HepG2 (cell line): ENCODE results near the gene C2CD2. TPM values are rescaled to one million over a fixed set of nuclear protein-coding genes. Genes with fewer than 3 reads are reported as not detected.
A peak's percentile ranks its signal among the peaks of the same experiment; 100 is the strongest.

Source experiments
- ATF1 ChIP-seq: IDR thresholded peaks from 2 replicates; pipeline ENCODE4 v1.6.1; 2016; ENCODE audit warnings: mild to moderate bottlenecking, control low read depth
- ATRX ChIP-seq: sonication (generic); formaldehyde crosslinking; IDR thresholded peaks from 2 replicates; pipeline ENCODE4 v1.4.0; 2020; ENCODE audit warnings: missing genetic modification reagents, borderline replicate concordance
- DMAP1 ChIP-seq: IDR thresholded peaks from 2 replicates; pipeline ENCODE4 v1.6.1; 2016
- GABPB1 ChIP-seq: IDR thresholded peaks from 2 replicates; pipeline ENCODE4 v1.6.1; 2016; ENCODE audit warnings: mild to moderate bottlenecking, missing genetic modification reagents, moderate library complexity, missing compliant biosample characterization
- HNRNPL ChIP-seq: fragments of 200-400 bp; formaldehyde crosslinking; IDR thresholded peaks from 2 replicates; pipeline ENCODE4 v1.6.1; 2017; ENCODE audit warnings: mild to moderate bottlenecking, low read depth, low read length
- HOXA5 ChIP-seq: sonication (generic); formaldehyde crosslinking; IDR thresholded peaks from 2 replicates; pipeline ENCODE4 v1.4.0; 2020; ENCODE audit warnings: missing genetic modification reagents
- JUN ChIP-seq: sonication (generic); formaldehyde crosslinking; IDR thresholded peaks from 2 replicates; pipeline ENCODE4 v1.4.0; 2020; ENCODE audit warnings: mild to moderate bottlenecking, missing genetic modification reagents
- NFYB ChIP-seq: sonication (generic); formaldehyde crosslinking; IDR thresholded peaks from 2 replicates; pipeline ENCODE4 v1.4.0; 2020; ENCODE audit warnings: missing genetic modification reagents
- RAD21 ChIP-seq: fragments of 450-650 bp; formaldehyde crosslinking; IDR thresholded peaks from 2 replicates; pipeline ENCODE4 v1.5.0; 2020; ENCODE audit warnings: mild to moderate bottlenecking
- RAD51 ChIP-seq: fragments of 450-650 bp; IDR thresholded peaks from 2 replicates; pipeline ENCODE4 v1.6.1; 2016; ENCODE audit warnings: borderline replicate concordance
- SP1 ChIP-seq, 2 experiments: fragments of 450-650 bp in 1 of 2; sonication (generic) in 1 of 2; formaldehyde crosslinking in 1 of 2; IDR thresholded peaks; 2 replicates each; pipeline versions ENCODE4 v1.4.0 to v1.6.1; 2016 to 2020; ENCODE audit warnings: missing genetic modification reagents in 1 of 2
- SP2 ChIP-seq: sonication (generic); formaldehyde crosslinking; IDR thresholded peaks from 2 replicates; pipeline ENCODE4 v1.5.1; 2020; ENCODE audit warnings: mild to moderate bottlenecking, missing genetic modification reagents
- XBP1 ChIP-seq: sonication (generic); formaldehyde crosslinking; IDR thresholded peaks from 2 replicates; pipeline ENCODE4 v1.5.0; 2020; ENCODE audit warnings: missing genetic modification reagents
- YY1 ChIP-seq: IDR thresholded peaks from 2 replicates; pipeline ENCODE4 v1.6.1; 2011; ENCODE audit warnings: low read length, low read depth, moderate library complexity, mild to moderate bottlenecking; ENCODE audit not compliant: insufficient read depth, insufficient replicate concordance
- ZMYM4 ChIP-seq: sonication (generic); formaldehyde crosslinking; IDR thresholded peaks from 2 replicates; pipeline ENCODE4 v1.8.1; 2023; ENCODE audit warnings: mild to moderate bottlenecking, missing genetic modification reagents
- ZNF10 ChIP-seq: sonication (generic); formaldehyde crosslinking; IDR thresholded peaks from 2 replicates; pipeline ENCODE4 v1.4.0; 2020; ENCODE audit warnings: mild to moderate bottlenecking, low read depth, missing genetic modification reagents, borderline replicate concordance
- ZNF282 ChIP-seq: fragments of 450-650 bp; IDR thresholded peaks from 2 replicates; pipeline ENCODE4 v1.6.1; 2018; ENCODE audit not compliant: partially characterized antibody
- ZNF367 ChIP-seq: sonication (generic); formaldehyde crosslinking; IDR thresholded peaks from 2 replicates; pipeline ENCODE4 v1.4.0; 2020; ENCODE audit warnings: missing genetic modification reagents, borderline replicate concordance
- ZNF530 ChIP-seq: sonication (generic); formaldehyde crosslinking; IDR thresholded peaks from 2 replicates; pipeline ENCODE4 v1.5.0; 2020; ENCODE audit warnings: low read depth, mild to moderate bottlenecking, missing genetic modification reagents
- ZNF607 ChIP-seq: sonication (generic); formaldehyde crosslinking; IDR thresholded peaks from 2 replicates; pipeline ENCODE4 v1.5.1; 2020; ENCODE audit warnings: missing genetic modification reagents, mild to moderate bottlenecking, borderline replicate concordance
- ZNF629 ChIP-seq: sonication (generic); formaldehyde crosslinking; conservative IDR thresholded peaks from 2 replicates; pipeline ENCODE4 v1.5.0; 2020; ENCODE audit warnings: missing genetic modification reagents
- ZNF737 ChIP-seq: sonication (generic); formaldehyde crosslinking; IDR thresholded peaks from 2 replicates; pipeline ENCODE4 v1.5.0; 2020; ENCODE audit warnings: missing genetic modification reagents, mild to moderate bottlenecking, borderline replicate concordance
- ZNF772 ChIP-seq: sonication (generic); formaldehyde crosslinking; IDR thresholded peaks from 2 replicates; pipeline ENCODE4 v1.5.0; 2020; ENCODE audit warnings: mild to moderate bottlenecking, missing genetic modification reagents
- ZNF839 ChIP-seq: sonication (generic); formaldehyde crosslinking; IDR thresholded peaks from 2 replicates; pipeline ENCODE4 v1.4.0; 2020; ENCODE audit warnings: missing genetic modification reagents, mild to moderate bottlenecking, borderline replicate concordance
- polyA plus RNA-seq, 8 experiments: library from polyadenylated mRNA; depleted of rRNA in 3 of 8; stranded (reverse) in 7 of 8; unstranded in 1 of 8; fragments of >200 nt; fragmentation: Illumina TruSeq in 4 of 8; extraction: Trizol in 4 of 8; gene quantifications; 2 replicates each; pipeline versions ENCODE4 v1.2.1 to v1.2.3, GENCODE V29; 2011 to 2016; ENCODE audit warnings: low read depth in 4 of 8, missing spikeins in 1 of 8, mixed read lengths in 1 of 8; ENCODE audit not compliant: insufficient read depth in 1 of 8
- total RNA-seq, 5 experiments: library from RNA; depleted of rRNA; stranded (reverse); fragments of >200 nt; fragmentation: Illumina TruSeq; extraction: Trizol; gene quantifications; 2 replicates each; pipeline ENCODE4 v1.2.3, GENCODE V29; 2016; ENCODE audit warnings: low read depth in 1 of 5
- TF ChIP-seq, protein P1 (sequence below): sonication (generic); formaldehyde crosslinking; IDR thresholded peaks from 2 replicates; pipeline ENCODE4 v1.4.0; 2020; ENCODE audit warnings: missing genetic modification reagents
- TF ChIP-seq, protein P2 (sequence below): sonication (generic); formaldehyde crosslinking; IDR thresholded peaks from 2 replicates; pipeline ENCODE4 v1.4.0; 2020; ENCODE audit warnings: missing genetic modification reagents
- TF ChIP-seq, protein P3 (sequence below): sonication (generic); formaldehyde crosslinking; IDR thresholded peaks from 2 replicates; pipeline ENCODE4 v1.4.0; 2020; ENCODE audit warnings: missing genetic modification reagents

C2CD2 gene
- total and polyA plus RNA-seq, 2 of the 13 experiments (the other 11 are each of a cell fraction or from before 2014, with no cell fraction given): 12.5 to 19.7 TPM

DNA sequence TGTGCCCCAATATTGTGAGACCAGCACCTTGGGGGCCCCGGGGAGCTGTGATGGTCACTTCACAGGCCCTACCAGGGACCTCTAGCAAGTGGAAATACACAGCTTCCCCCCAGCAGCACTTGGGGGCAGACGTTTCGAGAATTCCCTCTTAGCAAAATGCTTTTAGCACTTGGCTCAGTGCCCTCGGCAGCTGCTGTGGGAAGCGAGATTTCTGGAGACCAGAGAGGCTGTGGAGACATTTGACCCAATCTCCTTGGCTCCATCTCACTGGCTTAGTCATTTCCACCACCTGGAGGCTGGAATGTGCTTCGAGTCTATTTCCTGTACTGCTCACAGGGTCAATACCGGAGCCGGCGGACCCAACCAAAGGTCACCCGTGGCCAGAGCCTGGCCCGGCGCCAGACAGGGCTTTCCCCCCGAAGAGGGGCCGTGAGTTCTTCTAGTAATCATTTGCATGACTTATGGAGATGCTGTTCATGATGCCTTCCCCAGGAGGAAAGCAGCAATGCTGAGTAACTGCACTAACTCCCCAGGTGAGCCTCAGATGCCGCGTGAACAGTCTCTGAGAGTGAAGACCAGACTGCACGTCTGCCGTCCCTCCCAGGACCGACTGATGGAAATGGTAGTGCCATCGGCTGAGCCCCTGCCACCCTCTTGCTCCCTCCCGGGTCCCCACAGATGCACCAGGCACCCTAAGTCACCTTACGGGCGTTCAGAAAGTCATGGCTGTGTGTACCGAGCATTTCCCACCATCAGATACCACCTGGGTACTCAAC, 4.4 kb upstream of the C2CD2 start (continued):
- TF ChIP-seq, protein P1, sequence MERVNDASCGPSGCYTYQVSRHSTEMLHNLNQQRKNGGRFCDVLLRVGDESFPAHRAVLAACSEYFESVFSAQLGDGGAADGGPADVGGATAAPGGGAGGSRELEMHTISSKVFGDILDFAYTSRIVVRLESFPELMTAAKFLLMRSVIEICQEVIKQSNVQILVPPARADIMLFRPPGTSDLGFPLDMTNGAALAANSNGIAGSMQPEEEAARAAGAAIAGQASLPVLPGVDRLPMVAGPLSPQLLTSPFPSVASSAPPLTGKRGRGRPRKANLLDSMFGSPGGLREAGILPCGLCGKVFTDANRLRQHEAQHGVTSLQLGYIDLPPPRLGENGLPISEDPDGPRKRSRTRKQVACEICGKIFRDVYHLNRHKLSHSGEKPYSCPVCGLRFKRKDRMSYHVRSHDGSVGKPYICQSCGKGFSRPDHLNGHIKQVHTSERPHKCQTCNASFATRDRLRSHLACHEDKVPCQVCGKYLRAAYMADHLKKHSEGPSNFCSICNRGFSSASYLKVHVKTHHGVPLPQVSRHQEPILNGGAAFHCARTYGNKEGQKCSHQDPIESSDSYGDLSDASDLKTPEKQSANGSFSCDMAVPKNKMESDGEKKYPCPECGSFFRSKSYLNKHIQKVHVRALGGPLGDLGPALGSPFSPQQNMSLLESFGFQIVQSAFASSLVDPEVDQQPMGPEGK (CRISPR knock-in tag): peak; percentile 74
- peak; percentile 60 for TF ChIP-seq GABPB1
- TF ChIP-seq ZNF530 (CRISPR knock-in tag): no peak
- TF ChIP-seq RAD51: no peak
- no peak for TF ChIP-seq ZNF10 (CRISPR knock-in tag)
- no peak for TF ChIP-seq XBP1 (CRISPR knock-in tag)
- no peak for TF ChIP-seq NFYB (CRISPR knock-in tag)
- TF ChIP-seq ZNF629 (CRISPR knock-in tag): no peak
- TF ChIP-seq, protein P2, sequence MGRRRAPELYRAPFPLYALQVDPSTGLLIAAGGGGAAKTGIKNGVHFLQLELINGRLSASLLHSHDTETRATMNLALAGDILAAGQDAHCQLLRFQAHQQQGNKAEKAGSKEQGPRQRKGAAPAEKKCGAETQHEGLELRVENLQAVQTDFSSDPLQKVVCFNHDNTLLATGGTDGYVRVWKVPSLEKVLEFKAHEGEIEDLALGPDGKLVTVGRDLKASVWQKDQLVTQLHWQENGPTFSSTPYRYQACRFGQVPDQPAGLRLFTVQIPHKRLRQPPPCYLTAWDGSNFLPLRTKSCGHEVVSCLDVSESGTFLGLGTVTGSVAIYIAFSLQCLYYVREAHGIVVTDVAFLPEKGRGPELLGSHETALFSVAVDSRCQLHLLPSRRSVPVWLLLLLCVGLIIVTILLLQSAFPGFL: no peak
- peak; percentile 52; the same call in 1 of the 2 replicates for TF ChIP-seq RAD21 (CRISPR knock-in tag)
- TF ChIP-seq HNRNPL: no peak
- TF ChIP-seq JUN (CRISPR knock-in tag): no peak
- TF ChIP-seq ZNF282: no peak
- no peak for TF ChIP-seq ATF1 (CRISPR knock-in tag)
- TF ChIP-seq ZMYM4 (CRISPR knock-in tag): peak; percentile 62
- TF ChIP-seq ZNF737 (CRISPR knock-in tag): no peak
- no peak for TF ChIP-seq ZNF367 (CRISPR knock-in tag)
- TF ChIP-seq YY1: no peak
- no peak for TF ChIP-seq ZNF839 (CRISPR knock-in tag)
- no peak for TF ChIP-seq ATRX (CRISPR knock-in tag)
- TF ChIP-seq ZNF772 (CRISPR knock-in tag): no peak
- TF ChIP-seq SP2 (CRISPR knock-in tag): no peak
- TF ChIP-seq, protein P3, sequence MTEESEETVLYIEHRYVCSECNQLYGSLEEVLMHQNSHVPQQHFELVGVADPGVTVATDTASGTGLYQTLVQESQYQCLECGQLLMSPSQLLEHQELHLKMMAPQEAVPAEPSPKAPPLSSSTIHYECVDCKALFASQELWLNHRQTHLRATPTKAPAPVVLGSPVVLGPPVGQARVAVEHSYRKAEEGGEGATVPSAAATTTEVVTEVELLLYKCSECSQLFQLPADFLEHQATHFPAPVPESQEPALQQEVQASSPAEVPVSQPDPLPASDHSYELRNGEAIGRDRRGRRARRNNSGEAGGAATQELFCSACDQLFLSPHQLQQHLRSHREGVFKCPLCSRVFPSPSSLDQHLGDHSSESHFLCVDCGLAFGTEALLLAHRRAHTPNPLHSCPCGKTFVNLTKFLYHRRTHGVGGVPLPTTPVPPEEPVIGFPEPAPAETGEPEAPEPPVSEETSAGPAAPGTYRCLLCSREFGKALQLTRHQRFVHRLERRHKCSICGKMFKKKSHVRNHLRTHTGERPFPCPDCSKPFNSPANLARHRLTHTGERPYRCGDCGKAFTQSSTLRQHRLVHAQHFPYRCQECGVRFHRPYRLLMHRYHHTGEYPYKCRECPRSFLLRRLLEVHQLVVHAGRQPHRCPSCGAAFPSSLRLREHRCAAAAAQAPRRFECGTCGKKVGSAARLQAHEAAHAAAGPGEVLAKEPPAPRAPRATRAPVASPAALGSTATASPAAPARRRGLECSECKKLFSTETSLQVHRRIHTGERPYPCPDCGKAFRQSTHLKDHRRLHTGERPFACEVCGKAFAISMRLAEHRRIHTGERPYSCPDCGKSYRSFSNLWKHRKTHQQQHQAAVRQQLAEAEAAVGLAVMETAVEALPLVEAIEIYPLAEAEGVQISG: peak; percentile 65
- TF ChIP-seq DMAP1 (CRISPR knock-in tag): no peak
- no peak for TF ChIP-seq SP1 (IDR thresholded peaks at IDR 0.05)
- TF ChIP-seq SP1 (CRISPR knock-in tag; IDR thresholded peaks at IDR 0.05): no peak
- TF ChIP-seq HOXA5 (CRISPR knock-in tag): 0 out of 2 replicates have a peak, but pooled peaks have one; percentile 45
- peak; percentile 51; the same call in 1 of the 2 replicates for TF ChIP-seq ZNF607
